ENCODE results near the gene ELANE. TPM values are rescaled to one million over a fixed set of nuclear protein-coding genes. Genes with fewer than 3 reads are reported as not detected.

Gene ELANE
- total and polyA plus RNA-seq, 4 donors: 1.4 to 21.0 (median 9.3) TPM

DNA sequence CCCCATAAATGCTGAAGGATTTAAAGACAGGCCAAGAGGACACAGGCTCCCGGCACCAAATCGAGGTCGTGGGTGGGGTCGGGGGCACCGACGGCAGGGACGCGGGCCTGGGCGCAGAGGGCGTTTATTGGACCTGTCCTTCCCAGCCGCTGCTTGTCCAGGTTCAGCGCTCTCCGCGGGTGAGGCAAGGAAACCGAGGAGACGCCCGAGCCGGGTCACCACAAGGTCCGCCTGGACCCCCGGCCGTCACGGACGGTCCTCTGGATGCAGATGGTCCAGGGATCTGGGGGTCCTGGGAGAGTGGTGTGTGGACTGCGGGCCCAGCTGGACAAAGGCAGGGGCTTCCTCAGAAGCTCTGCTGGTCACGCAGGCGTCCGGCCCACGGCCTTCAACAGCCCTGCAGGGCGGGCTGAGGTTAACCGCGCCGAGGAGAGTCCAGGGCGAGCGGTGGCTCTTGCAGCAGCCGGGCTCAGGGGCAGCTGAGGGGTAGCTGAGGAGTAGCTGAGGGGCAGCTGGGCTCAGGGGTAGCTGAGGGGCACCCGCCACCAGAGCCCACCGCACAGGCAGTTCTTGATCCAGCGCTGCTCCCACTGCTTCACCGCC, 15.9 kb downstream of the ELANE start:
- DNase-seq (no peak), ATAC-seq (ENCODE audit: insufficient read depth, low FRiP score) (no peak)
- 96 to 98% methylated on average over 38 to 39 of the region's 39 CpGs for WGBS, 2 donors
- H3K27me3 ChIP-seq (ENCODE audit: control insufficient read depth in 3 of 3, insufficient read depth in 3 of 3, low read length in 2 of 3): peaks cover 0 to 2% (median 0%) of the 10 kb centered on the region in 3 donors
- peaks cover 0 to 33% (median 13%) of the 10 kb centered on the region in 4 donors for H3K36me3 ChIP-seq (ENCODE audit: control insufficient read depth in 4 of 4, insufficient read depth in 4 of 4, low read length in 4 of 4)
- H3K4me3 ChIP-seq: no peak overlapping the region
- H3K27ac ChIP-seq (ENCODE audit: low read depth in 1 of 2, low read length in 1 of 2): no peak overlapping the region
- no peaks in the 10 kb centered on the region for H3K9me3 ChIP-seq (ENCODE audit: control insufficient read depth in 4 of 4, insufficient read depth in 3 of 4, low read length in 3 of 4)
- TF ChIP-seq, protein P1, sequence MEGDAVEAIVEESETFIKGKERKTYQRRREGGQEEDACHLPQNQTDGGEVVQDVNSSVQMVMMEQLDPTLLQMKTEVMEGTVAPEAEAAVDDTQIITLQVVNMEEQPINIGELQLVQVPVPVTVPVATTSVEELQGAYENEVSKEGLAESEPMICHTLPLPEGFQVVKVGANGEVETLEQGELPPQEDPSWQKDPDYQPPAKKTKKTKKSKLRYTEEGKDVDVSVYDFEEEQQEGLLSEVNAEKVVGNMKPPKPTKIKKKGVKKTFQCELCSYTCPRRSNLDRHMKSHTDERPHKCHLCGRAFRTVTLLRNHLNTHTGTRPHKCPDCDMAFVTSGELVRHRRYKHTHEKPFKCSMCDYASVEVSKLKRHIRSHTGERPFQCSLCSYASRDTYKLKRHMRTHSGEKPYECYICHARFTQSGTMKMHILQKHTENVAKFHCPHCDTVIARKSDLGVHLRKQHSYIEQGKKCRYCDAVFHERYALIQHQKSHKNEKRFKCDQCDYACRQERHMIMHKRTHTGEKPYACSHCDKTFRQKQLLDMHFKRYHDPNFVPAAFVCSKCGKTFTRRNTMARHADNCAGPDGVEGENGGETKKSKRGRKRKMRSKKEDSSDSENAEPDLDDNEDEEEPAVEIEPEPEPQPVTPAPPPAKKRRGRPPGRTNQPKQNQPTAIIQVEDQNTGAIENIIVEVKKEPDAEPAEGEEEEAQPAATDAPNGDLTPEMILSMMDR (IDR thresholded peaks at IDR 0.05; ENCODE audit: control extremely low read depth, extremely low read depth): no peak
- H3K4me1 ChIP-seq (ENCODE audit: control insufficient read depth in 5 of 5, insufficient read depth in 5 of 5, low read length in 5 of 5): peaks cover 0 to 20% (median 12%) of the 10 kb centered on the region in 5 donors
- no peak overlapping the region for H3K9ac ChIP-seq (ENCODE audit: insufficient read depth in 1 of 2, low read length in 2 of 2)

DNA sequence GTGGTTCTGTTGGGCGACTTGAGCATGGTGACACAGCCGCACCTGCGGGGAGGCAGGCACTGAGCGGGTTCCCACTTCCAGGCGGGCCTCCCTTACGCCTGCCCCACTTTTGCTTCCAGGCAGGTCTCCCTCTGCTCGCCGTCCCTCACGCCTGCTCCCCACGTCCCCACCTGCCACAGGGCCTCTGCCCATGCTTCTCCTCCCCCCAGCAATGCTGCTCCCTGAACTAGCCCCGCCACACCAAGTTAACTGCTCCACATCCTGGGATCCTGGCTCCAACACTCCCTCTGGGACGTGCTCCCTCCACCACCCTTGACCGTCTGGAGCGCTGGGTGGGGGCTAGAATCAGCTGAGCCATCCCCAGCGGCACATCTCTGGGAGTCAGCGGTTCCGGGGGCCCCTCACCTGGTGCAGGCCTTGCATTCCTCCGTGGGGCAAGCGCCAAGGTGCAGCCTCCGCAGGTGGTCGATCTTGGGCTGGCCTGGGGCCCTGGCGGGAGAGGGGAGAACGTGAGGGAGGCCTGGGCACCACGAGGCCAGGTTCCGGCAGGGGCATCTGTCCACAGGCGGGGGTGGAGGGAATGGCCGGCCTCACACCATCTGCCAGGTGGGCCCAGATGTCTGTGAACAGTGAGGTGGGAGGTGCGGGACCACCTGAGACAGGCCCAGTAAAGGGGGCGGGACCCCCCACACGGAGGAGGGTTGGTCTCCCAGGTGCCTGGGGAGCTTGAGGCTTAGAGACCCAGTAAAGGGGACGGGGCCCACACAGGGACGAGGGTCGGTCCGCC, 16.5 kb downstream of the ELANE start:
- DNase-seq: no peak
- Histone ChIP-seq H3K27ac (ENCODE audit: low read depth in 1 of 2, low read length in 1 of 2) (peak overlapping the region in 1 of 2 donors; percentile 68), H3K4me3 (no peak overlapping the region), H3K4me1 (ENCODE audit: control insufficient read depth in 5 of 5, insufficient read depth in 5 of 5, low read length in 5 of 5) (peaks cover 0 to 20% (median 12%) of the 10 kb centered on the region in 5 donors), H3K27me3 (ENCODE audit: control insufficient read depth in 3 of 3, insufficient read depth in 3 of 3, low read length in 2 of 3) (no peaks in the 10 kb centered on the region), H3K9ac (ENCODE audit: insufficient read depth in 1 of 2, low read length in 2 of 2) (peak overlapping the region in 1 of 2 donors; percentile 55), H3K9me3 (ENCODE audit: control insufficient read depth in 4 of 4, insufficient read depth in 3 of 4, low read length in 3 of 4) (no peaks in the 10 kb centered on the region), H3K36me3 (ENCODE audit: control insufficient read depth in 4 of 4, insufficient read depth in 4 of 4, low read length in 4 of 4) (peaks cover 0 to 36% (median 14%) of the 10 kb centered on the region in 4 donors)
- 93 to 94% methylated on average over 33 to 34 of the region's 34 CpGs for WGBS, 2 donors
- no peak for ATAC-seq (ENCODE audit: insufficient read depth, low FRiP score)
- TF ChIP-seq, protein P1 (IDR thresholded peaks at IDR 0.05; ENCODE audit: control extremely low read depth, extremely low read depth): no peak

DNA sequence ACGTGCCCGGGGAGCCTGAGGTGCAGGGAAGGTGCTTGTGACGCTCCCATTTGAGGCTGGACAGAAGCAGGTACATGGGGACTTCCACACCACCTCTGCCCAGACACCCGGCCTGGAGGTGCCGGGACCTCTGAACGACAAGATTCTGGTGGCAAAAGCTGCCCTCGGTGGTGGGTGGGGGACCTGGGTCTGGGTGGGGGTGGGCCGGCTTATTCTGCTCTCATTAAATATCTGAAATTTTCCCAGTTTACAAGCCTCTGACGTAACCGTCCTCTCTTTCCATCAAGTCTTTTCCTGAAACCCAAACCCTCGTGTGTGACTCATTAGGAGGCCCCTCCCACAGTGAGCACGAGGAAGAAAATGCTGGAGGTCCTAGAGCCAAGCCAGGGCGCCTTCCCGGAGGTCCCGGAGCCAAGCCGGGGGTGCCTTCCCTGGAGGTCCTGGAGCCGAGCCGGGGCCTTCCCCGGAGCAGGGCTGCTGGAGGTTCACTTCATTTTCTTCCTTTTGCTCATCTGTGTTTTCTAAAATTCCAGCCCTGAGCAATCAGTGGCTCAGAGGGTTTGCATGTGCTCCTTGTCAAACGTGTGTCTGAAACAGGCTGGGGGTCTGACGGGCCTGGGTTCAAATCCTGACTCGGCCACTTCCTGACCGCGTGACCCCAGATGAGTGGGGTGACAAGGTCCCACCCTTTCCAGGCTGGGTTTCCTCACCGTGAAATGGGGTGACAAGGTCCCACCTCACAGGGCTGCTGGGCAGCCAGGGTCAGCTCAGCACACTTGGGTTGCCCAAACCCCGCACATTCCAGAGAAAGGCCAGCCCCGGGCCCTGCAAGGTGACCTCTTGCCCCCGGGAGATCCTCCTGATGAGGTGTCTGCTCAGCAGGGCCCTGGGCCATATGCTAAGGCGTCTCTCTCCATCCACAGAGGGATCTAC, 17.4 kb downstream of the ELANE start:
- no peak overlapping the region for H3K4me3 ChIP-seq
- 75 to 78% methylated on average over 29 of the region's 29 CpGs for WGBS, 2 donors
- DNase-seq (peak; percentile 82 to 91 (median 89)), ATAC-seq (ENCODE audit: insufficient read depth, low FRiP score) (peak; percentile 36)
- peak overlapping the region in 1 of 2 donors; percentile 55 for H3K9ac ChIP-seq (ENCODE audit: insufficient read depth in 1 of 2, low read length in 2 of 2)
- peaks cover 0 to 41% (median 16%) of the 10 kb centered on the region in 4 donors for H3K36me3 ChIP-seq (ENCODE audit: control insufficient read depth in 4 of 4, insufficient read depth in 4 of 4, low read length in 4 of 4)
- TF ChIP-seq, protein P1 (IDR thresholded peaks at IDR 0.05; ENCODE audit: control extremely low read depth, extremely low read depth): no peak
- H3K27ac ChIP-seq (ENCODE audit: low read depth in 1 of 2, low read length in 1 of 2): peak overlapping the region in 1 of 2 donors; percentile 68
- peaks cover 0 to 20% (median 12%) of the 10 kb centered on the region in 5 donors for H3K4me1 ChIP-seq (ENCODE audit: control insufficient read depth in 5 of 5, insufficient read depth in 5 of 5, low read length in 5 of 5)
- no peaks in the 10 kb centered on the region for H3K9me3 ChIP-seq (ENCODE audit: control insufficient read depth in 4 of 4, insufficient read depth in 3 of 4, low read length in 3 of 4)
- H3K27me3 ChIP-seq (ENCODE audit: control insufficient read depth in 3 of 3, insufficient read depth in 3 of 3, low read length in 2 of 3): no peaks in the 10 kb centered on the region
